Epithelial cell of proximal tubule (primary cell): ENCODE results near the gene ULK4. TPM values are rescaled to one million over a fixed set of nuclear protein-coding genes. Genes with fewer than 3 reads are reported as not detected.

ENCODE experiments used
- DNase-seq: peaks from one replicate; pipeline ENCODE4 v3.0.0-alpha.2; 2011; ENCODE audit warnings: low read depth
- H3K4me3 ChIP-seq: 2 replicates; pipeline ENCODE4 v1.5.1; 2011; ENCODE audit warnings: low read depth, mild to moderate bottlenecking, low read length
- CTCF ChIP-seq: conservative IDR thresholded peaks from 2 replicates; pipeline ENCODE4 v1.5.1; 2012; ENCODE audit warnings: low read depth, mild to moderate bottlenecking, low read length
- total RNA-seq: library from RNA; depleted of rRNA; stranded (reverse); fragments of >200 nt; gene quantifications from 2 replicates; pipeline ENCODE4 v1.2.3, GENCODE V29; 2015

Gene ULK4
- total RNA-seq, 1 donor from 2014 or later = 2.2 TPM

GRCh38 chr3:41742121-41742520, 219.8 kb downstream of the ULK4 start:
- no peak overlapping the region for H3K4me3 ChIP-seq
- TF ChIP-seq CTCF = no peak
- DNase-seq = no peak

- no peak overlapping the region for H3K4me3 ChIP-seq
- DNase-seq = no peak
- no peak for TF ChIP-seq CTCF
Measured at GRCh38 chr3:41740374-41740886, 221.5 kb downstream of the ULK4 start.

- no peak for DNase-seq
- H3K4me3 ChIP-seq = no peak overlapping the region
- no peak for TF ChIP-seq CTCF
Measured at GRCh38 chr3:41726891-41727290, 235.0 kb downstream of the ULK4 start.

DNA sequence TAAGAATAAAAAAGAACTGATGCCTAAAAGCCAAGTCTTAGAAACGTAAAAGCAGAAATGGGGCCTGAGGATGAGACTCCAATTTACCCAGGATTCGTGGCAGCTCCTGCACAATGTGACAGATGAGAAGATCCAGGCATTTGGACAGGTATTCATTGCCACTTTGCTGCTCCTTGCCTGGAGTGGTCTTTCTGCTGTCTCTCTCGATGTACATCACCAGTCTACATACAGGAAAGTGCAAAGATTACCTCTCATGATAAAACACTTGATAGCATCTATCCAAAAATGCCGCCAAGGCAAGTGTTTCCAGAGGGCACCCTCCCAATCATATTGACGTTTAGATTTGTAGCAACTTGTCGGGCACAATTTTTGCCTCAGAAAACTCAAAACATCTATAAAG, 244.3 kb downstream of the ULK4 start:
- TF ChIP-seq CTCF = no peak
- no peak overlapping the region for H3K4me3 ChIP-seq
- DNase-seq = no peak

- DNase-seq = no peak
- TF ChIP-seq CTCF = peak; percentile 52
- H3K4me3 ChIP-seq = no peak overlapping the region
Measured at GRCh38 chr3:41716471-41716870, 245.4 kb downstream of the ULK4 start.

- H3K4me3 ChIP-seq = no peak overlapping the region
- DNase-seq = no peak
- no peak for TF ChIP-seq CTCF
Measured at GRCh38 chr3:41715376-41715775, 246.5 kb downstream of the ULK4 start.

DNA sequence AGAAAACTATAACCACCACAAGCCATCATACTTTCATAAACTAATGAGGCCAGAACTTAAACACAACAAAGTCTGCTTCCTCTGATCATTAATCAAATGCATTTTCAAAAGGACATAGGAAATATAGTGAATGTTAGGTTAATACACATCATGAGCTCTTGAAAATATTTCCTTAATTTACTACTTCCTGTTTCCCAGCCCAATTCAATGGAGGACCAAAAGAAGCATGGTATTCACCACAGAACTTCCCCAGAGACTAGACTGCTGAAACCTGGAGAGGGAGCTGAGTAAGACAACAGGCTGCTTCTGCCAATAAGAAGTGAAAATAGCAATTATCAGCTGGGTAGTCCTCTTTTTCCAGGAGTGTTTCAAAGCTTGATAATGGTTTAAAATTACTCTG, 250.3 kb downstream of the ULK4 start:
- H3K4me3 ChIP-seq = no peak overlapping the region
- no peak for DNase-seq
- no peak for TF ChIP-seq CTCF
